ENCODE results near the gene COG5.
A peak's percentile ranks its signal among the peaks of the same experiment; 100 is the strongest.
"Not testable (repeated sequence)": the region's sequence is repeated elsewhere in the genome, so short reads cannot be mapped to it uniquely, and the experiment has no call there.

COG5 gene

DNA sequence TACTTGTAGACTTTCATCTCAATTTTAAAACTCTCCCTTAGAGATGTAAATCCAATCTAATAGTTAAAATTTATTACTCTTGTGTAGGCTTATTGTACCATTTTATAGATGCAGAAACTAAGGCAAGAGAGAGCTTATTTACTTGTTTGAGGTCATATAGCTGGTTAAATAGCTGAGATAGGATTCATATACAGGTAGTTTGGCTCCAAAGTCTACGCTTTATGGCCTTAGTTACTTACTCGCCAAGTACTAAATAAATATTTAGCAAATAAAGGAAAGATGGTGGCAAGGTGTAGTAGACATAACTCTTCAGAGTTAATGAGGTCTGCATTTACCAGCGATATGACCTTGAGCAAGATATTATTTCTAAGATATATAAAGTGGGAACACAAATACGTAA, 308.1 kb downstream of the COG5 start:
- DNase-seq: no peak

DNA sequence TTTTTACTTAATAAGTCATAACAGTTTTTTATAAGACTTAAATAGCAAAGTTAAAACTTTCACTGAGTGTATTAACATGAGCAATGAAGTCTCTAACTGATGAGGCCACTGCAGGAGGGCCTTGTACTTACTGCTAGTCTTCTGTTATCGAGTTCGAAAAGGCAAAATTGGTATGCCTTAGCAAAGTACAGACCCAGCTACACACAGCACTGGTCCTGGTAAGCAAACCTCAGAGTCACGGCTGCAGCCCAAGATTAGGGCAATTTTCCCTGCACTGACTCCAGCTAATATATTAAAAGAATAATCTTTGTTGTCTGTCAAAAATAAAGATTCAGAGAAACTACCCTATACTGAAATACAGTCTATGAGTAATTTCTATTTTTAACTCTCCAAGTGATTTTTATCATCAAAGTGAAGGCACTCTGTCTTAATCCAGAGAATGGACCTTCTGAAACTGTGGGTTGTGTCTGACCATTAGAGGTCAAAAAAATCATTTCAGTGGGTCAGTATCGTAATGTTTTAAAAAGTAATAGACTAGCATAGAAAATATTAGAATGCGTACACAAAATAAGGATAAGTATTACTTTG, 309.2 kb downstream of the COG5 start:
- DNase-seq: no peak

DNA sequence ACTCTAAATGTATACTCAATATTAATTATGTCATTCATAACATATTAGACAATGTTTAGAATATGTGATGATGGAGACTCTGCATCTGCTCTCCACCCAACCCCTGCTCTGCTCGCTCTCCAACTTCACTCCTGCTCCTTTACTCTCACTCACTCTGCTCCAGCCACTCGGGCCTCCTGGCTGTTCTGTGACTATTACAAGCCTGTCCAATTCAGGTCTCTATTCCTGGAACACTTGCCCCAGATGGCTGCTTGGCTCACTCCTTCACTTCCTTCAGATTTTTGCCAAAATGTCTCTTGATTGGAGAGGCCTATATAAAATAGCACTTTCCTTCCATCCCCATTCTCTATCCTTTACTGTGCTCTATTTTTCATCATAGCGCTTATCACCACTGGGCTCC, 310.1 kb downstream of the COG5 start:
- DNase-seq: no peak

DNA sequence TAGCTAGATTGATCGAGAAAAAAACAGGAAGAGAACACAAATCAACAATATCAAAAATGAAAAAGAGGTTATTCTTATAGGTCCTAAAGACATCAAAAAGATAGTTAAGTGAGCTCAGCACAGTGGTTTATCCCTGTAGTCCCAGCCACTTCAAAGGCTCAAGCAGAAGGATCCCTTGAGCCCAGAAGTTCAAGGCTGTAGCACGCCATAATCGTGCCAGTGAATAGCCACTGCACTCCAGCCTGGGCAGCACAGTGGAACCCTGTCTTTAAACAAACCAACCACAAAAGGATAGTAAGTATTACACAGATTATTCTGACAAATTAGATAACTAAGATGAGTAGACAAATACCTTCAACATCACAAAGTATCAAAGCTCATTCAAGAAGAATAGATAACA, 311.8 kb downstream of the COG5 start:
- no peak for DNase-seq

DNA sequence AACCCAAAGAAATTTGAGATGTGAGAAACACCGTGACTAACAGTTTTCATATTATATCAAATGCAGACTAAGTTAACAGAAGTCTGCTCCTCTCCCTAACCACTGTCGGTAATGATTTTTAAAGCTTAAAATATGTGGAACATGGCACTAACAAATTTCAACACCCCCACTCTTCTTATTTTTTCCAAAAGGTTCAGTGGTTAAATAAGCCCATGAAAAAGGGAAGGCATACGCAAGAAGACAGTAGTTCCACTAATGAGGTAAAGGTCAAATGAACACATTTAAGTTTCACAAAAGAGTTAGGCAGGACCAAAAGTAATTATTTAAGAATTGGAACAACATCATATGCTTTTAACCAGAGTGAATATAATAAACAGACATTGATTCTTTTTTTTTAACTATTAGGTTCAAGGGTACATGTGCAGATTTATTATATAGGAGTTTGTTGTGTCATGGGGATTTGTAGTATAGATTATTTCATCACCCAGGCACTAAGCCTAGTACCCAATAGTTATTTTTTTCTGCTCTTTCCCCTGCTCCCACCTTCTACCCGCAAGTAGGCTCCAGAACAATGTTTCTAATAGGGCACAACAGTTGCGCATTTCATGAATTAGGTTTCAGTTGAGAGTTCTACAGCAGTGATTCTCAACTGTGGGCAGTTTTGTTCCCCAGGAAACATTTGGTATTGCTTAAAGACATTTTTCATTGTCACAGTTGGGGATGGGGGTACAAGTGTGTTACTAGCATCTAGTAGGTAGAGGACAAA, 315.0 kb downstream of the COG5 start:
- DNase-seq: no peak

DNA sequence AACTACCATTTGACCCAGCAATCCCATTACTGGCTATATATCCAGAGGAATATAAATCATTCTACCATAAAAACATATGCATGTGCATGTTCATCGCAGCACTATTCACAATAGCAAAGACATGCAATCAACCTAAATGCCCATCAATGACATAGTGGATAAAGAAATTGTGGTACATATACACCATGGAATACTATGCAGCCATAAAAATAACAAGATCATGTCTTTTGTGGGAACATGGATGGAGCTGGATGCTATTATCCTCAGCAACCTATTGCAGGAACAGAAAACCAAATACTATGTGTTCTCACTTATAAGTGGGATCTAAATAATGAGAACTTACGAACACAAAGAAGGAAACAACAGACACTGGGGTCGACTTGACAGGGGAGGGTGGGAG, 316.9 kb downstream of the COG5 start:
- DNase-seq: not testable (repeated sequence)

DNA sequence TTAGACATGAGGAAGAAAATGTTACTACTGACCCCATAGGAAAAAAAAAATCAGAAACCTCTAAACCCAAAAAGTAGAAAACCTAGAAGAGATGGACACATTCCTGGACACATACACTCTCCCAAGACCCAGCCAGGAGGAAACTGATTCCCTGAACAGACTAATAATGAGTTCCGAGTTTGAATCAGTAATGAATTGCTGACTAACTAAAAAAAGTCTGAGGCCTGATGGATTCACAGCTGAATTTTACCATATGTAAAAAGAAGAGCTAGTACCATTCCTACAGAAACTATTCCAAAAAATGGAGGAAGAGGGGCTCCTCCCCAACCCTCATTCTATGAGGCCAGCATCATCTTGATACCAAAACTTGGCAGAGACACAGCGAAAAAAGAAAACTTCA, 319.1 kb downstream of the COG5 start:
- DNase-seq: no peak

DNA sequence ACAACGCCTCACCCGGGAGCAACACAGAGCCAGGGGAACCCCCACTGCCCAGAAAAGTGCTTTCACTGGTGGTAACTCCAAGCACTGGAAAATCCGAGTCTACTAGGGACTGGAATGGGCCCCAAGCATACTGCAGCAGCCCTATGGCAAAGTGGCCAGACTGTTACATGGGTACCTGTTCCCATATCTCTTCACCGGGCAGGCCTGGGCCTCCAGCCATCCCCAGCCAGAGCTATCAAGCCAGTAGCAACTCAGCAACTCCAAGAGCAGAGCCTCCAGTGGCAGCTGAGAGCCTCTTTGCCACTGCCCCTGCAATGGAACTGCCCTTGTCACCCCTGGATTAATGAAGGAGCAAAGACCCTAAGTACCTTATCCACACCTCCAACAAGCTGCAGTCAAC, 321.5 kb downstream of the COG5 start:
- no peak for DNase-seq

DNA sequence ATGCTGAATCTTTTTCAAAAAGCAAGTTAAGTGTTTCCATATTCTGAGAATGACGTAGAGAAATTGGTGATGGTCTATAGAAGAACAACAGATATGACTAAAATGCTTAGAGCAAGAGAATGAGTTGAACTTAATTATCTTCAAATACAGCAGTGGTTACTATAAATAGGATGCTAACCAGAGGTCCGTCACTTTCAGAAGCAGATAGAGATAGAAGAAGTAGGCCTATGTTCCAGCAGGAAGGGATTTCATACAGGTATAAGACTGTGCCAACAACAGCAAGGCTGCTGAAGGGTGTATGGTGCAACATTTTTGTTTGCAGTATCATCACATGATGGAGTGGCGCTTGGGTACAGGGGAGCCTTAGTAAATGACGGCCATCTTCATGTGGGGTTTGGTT, 326.3 kb downstream of the COG5 start:
- no peak for DNase-seq

DNA sequence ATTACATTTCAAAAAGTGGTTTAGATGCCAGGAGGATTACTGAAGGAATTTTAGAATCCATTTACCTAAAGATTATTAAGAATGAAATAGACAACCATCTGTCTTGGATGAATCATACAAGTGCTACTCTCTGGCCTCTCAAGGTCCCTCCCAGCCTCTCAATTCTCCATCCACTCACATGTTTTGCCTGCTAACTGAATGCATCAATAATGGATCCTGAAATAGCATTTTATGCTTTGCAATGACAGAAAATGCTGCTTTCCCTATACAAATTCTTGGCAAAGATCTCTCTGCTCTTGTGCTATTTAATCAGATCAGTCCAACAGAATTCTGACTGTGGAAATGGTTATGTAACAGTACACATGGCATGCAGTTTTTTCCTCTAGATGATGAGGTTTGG, 326.9 kb downstream of the COG5 start:
- no peak for DNase-seq

DNA sequence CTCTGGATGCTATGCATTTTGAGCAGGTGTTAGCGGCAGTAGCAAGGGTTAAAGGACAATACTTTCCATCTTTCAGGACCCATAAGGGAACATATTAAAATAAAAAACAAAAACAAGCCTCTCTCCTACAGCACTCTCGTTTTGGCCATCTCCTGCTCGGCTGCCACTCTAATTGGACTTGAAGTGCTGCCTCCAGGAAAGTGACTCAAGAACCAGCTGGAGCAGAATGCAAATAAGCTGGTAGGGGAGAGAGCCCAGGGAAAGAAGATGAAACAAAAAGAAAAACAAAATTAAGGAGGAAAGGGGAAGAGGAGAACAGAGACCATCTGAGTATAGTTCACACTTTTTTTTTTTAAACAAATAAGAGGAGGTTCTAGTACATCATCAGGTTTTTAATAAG, 329.3 kb downstream of the COG5 start:
- peak; percentile 86 for DNase-seq

DNA sequence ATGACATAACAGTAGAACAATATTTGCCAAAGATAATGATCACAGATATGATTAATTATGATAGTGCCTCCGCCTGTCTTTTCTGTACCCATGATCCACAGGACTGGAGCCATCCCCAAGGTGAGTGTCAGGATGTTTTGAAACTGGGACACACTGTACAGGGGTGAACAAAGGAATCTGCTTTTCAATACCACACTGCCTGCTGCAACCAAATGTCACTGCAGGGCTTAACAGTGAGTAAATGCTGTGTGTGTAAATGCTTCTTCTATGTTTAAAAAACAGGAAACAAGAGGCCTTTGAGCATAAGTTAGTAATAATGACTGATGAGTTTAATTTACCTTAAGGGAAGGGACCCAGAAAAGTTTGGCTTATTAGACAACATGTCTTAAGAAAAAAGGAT, 329.7 kb downstream of the COG5 start:
- DNase-seq: peak; percentile 42

DNA sequence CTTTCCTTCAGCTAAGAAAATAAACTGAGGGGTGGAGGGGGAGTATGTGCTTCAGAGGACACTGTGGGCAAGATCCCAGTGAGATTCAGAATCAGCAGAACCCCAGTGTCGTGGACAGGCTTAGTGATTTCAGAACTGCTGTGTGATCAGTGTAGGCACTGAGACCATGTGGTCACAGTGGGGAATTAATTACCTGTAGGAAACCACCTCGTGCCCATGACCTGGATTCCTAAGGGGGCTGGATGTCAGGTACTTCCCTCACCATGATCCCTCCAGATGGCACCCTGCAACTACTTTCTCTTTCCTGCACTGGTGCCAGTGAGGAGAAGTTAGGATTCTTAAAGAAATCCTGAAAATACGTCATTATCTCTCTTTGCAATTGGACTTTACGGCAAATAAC, 330.5 kb downstream of the COG5 start:
- DNase-seq: peak; percentile 4

DNA sequence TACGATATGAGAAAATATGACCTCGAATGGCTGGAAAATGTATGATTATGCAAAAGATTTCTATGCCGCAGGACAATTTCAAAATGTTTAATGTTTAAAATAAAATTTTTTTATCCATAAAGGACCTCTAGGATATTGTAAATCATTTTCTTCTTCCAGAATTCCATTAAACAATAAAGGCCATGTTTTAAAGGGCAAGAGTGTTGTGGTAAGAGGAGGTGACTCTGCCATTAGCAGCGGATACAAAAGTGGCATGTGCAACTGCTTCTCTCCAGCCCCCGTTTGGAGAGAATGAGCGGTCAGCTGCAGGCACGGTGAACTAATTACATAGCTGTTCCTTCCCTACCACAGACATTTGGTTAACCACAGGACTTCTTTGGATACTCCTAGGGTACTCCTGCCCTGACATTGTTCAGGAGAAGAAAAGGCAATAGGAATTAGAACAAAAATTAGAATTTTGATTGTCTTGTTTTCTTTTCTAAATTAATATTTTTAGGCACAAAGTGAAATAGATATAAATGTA, 331.1 kb downstream of the COG5 start:
- DNase-seq: no peak

DNA sequence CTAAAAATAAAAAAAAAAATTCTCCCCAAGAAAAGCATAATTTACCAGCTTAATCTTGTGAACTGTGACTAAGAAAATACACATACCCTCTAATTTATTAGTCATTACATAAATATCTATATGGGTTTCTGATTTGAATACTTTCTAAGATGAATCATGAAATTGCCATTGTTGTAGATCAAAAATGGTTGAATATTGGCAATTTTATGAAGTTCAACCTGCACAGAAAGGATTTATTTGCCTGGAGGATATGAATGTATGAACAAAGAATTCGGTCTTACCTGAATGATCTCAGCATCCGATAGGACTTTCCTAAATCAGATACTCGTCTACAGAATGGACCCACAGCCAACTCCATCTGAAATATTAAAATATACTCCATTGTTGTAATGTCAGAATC, 333.4 kb downstream of the COG5 start:
- no peak for DNase-seq

DNA sequence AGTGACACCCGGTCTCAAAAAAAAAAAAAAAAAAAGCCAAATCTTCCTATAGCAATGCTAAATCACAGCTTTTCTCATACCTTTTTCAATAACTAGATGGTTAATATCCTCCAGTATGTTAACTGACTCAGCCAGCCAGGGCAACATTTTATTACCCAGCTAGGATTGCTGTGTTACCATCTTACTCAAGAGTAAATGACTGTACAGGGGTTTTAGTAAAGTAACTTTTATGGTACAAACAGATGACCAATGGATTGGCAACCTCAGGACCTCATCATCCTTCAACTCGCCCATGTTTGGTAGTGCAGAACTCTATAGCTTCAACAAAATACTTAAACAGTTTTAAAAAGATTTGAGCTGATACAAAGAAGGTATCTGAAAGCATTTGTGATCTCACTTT, 335.4 kb downstream of the COG5 start:
- DNase-seq: no peak

DNA sequence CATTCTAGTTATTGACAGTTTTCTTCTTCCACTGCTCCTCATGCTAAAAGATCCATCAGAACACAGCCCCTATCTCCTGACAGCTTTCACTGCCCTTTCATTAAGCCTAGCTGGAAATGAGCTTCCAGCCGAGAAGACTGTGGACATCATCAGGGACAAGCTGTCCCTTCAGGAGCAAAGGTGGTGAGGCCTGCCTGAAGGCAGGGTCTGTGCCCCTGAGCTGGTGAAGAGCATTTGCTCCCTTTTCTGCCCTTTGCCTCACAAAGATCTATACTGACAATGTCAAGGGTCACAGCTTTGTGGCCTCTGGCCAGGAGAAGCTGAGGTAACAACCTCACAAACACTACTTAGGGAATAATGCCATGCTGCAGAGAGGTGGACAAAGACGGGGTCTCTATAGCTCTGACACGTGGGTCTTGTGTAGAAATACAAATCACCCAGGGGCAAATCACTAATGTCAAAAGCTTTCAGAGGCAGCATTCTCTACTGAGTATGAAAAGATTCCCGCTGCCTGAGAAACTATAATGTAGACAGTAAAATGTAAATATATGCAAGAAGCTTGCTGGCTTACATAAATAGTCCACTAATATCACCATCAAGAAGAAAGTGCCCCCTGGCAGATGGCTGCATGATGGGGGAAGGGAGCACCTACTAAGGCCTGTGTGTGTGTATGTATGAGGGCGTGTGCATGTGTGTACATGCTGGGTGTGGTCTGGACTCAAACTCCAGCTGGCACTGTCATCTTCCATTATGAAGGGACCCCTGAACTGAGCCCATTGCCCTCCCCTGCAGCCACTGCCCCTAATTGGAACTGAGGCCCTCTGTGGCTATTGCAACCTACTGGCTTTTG, 339.1 kb downstream of the COG5 start:
- DNase-seq: no peak

DNA sequence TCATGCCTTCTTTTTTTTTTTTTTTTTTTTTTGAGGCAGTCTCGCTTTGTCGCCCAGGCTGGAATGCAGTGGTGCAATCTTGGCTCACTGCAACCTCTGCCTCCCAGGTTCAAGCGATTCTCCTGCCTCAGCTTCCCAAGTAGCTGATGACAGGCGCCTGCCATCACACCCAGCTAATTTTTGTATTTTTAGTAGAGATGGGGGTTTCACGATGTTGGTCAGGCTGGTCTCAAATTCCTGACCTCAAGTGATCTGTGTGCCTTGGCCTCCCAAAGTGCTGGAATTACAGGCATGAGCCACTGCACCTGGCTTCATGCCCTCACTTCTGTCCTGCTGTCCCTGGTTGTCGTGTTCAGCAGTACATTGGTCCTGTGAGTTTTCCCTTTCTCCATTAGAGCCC, 342.9 kb downstream of the COG5 start:
- not testable (repeated sequence) for DNase-seq

DNA sequence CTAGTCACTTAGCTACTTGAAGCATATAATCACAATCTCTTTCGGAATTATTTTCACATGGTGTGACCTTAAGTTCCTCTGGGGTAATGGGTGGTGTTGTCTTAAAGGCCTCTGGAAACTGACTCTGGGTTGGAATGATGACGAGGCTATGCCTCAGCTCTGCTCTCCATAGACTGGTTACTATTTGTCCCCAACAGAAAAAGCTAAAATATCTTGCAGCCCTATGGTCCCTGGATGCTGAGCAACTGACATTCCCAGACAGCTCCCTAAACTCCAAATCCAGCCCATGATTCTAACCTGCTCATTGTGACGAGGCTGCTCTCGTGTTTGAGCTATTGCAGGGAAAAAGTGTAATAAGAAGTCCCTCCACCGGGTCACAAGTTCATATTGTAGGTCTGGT, 343.4 kb downstream of the COG5 start:
- no peak for DNase-seq

DNA sequence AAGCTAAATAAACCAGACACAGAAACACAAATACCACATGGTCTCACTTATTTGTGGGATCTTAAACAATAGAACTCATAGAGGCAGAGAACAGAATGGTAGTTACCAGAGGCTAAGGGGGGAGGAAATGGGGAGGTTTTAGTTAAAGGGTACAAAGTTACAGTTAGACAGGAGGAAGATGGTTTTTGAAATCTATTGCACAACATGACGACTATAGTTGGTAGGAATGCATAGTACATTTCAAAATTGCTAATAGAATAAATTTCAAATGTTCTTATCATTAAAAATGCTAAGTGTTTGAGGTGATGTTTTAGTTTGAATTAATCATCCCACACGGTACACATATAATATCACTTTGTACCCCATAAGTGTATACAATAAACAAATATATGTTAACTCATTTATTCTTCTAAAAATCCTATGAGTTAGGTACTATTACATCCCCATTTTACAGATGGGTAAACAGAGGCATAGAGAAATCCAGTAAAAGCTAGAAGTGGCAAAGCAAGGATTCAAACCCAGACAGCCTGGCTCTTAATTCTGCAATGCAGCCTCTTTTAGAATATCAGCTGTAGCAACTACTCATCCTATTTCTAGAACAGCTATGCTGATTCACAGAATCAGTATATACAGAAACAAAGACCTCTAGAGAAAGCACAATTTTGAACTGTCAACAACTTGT, 344.0 kb downstream of the COG5 start:
- no peak for DNase-seq

DNA sequence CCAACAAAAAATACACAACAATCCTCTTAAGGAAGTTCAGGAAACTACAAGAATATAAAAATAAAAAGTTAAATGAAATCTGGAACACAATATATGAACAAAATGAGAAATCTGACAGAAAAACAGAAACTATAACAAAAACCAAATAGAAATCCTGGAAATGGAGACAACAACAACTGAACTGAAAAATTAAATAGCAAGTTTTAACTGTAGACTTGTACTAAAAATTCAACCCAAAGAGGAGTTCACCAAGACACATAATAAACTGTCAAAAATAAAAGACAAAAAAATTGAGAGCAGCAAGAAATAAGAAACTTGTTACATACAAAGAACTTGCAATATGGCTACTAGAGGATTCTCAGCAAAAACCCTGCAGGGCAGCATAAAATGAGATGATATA, 349.8 kb downstream of the COG5 start:
- DNase-seq: no peak

DNA sequence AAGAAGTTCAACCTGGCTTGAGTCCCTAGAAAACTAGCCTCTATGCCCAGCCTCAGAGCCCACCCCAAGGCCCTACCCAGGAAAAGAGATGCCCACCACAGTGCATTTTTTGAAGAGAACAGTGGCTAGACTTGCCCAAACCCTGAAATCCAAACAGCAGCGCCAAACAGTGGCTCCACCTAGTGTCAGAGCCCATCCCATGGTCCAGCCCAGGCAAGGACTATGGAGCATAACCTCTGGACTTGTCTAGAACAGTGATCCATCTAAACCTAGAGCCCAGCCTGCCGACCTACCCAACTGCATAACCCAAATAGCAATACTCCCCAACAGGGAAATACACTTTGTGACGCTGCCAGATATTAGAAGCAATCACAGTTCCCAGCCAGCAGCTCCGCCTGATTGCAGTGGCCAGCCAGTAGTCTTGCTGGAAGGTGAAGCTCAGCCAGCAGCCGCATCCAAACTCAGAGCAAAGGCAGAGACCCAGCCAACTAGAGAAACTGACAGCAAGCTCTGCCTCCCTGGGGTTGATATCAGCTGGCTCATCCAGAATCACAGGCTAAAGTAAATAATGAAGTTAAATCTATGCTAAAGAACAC, 350.4 kb downstream of the COG5 start:
- no peak for DNase-seq

DNA sequence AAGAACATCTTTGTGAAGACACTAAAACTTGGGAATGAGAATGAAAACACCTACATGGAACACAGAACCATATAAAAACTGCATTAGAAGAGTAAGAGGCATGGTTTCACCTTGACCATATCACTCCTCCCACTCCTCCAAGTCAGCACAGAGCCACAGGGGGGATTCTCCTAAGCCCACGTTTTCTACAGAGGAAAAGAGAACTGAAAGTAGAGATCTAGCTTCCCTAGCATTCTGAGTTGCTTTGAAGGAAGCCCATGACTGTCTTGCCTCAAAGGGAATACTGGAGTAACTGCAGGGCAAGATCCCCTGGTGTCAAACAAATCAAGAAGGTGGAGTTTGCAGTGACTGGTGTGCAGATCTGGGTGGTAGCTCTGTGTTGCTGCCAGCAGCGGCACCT, 351.0 kb downstream of the COG5 start:
- no peak for DNase-seq
